ENCODE data around the gene WDFY1. TPM values are rescaled to one million over a fixed set of nuclear protein-coding genes. Genes with fewer than 3 reads are reported as not detected.
A peak's percentile ranks its signal among the peaks of the same experiment; 100 is the strongest.
"Not testable (repeated sequence)": the region's sequence is repeated elsewhere in the genome, so short reads cannot be mapped to it uniquely, and the experiment has no call there.

Gene WDFY1
- total RNA-seq, 6 donors from 2014 or later, result 32.6 to 90.1 (median 41.2) TPM

DNA sequence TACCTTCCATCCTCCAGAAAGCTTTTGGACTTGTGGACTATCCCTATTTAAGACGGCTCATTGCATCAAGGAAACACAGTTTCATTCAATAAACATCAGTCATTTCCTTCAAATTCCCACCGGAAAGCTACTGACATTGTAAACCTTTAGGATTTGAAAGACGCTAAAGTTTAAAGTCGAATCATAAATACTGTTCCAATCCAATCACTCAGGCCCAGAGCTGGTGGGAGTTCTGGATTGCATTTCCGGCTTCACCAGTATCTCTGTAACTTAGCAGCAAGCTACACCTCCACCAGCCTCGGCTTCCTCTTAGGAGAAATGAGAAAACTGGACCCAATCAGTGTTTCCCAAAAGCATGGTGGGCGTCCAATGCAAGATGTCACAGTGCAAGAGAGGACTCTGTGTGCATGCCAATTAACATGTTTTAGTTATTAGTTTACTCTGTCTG lies 1.6 kb downstream of the WDFY1 start:
- DNase-seq, result no peak

GRCh38 chr2:223943135-223943534 lies 2.0 kb downstream of the WDFY1 start:
- 92 to 95% methylated on average over 1 of the region's 1 CpG for WGBS, 2 donors
- no peak for DNase-seq
- Histone ChIP-seq H3K9me3 (no peaks in the 10 kb centered on the region), H3K36me3 (no peaks in the 10 kb centered on the region), H3K27ac (peak overlapping the region in 2 of 4 donors; percentile 96 to 97), H3K27me3 (no peaks in the 10 kb centered on the region), H3K4me1 (peaks cover 22 to 63% (median 47%) of the 10 kb centered on the region in 4 donors), H3K4me3 (peak overlapping the region in 3 of 4 donors; percentile 88 to 98 (median 96))
- TF ChIP-seq EP300 (IDR thresholded peaks at IDR 0.05) (no peak), CTCF (IDR thresholded peaks at IDR 0.05) (no peak), POLR2A (IDR thresholded peaks at IDR 0.05) (no peak), POLR2AphosphoS5 (IDR thresholded peaks at IDR 0.05) (no peak)
- no peak for ATAC-seq (ENCODE audit: low FRiP score in 2 of 2)

More for the DNA sequence above, 1.6 kb downstream of the WDFY1 start:
- H3K36me3 ChIP-seq, result no peaks in the 10 kb centered on the region
- no peaks in the 10 kb centered on the region for H3K9me3 ChIP-seq
- H3K4me1 ChIP-seq, result peaks cover 22 to 58% (median 43%) of the 10 kb centered on the region in 4 donors
- peak overlapping the region; percentile 94 to 97 (median 96) for H3K27ac ChIP-seq
- H3K27me3 ChIP-seq, result no peaks in the 10 kb centered on the region
- ATAC-seq (ENCODE audit: low FRiP score in 2 of 2), result peak in 1 of 2 donors; percentile 25
- TF ChIP-seq EP300 (IDR thresholded peaks at IDR 0.05) (no peak), CTCF (IDR thresholded peaks at IDR 0.05) (no peak), POLR2A (IDR thresholded peaks at IDR 0.05) (no peak), POLR2AphosphoS5 (IDR thresholded peaks at IDR 0.05) (no peak)
- peak overlapping the region; percentile 88 to 98 (median 96) for H3K4me3 ChIP-seq
- WGBS, 2 donors, result 22 to 29% methylated on average over 7 of the region's 7 CpGs

DNA sequence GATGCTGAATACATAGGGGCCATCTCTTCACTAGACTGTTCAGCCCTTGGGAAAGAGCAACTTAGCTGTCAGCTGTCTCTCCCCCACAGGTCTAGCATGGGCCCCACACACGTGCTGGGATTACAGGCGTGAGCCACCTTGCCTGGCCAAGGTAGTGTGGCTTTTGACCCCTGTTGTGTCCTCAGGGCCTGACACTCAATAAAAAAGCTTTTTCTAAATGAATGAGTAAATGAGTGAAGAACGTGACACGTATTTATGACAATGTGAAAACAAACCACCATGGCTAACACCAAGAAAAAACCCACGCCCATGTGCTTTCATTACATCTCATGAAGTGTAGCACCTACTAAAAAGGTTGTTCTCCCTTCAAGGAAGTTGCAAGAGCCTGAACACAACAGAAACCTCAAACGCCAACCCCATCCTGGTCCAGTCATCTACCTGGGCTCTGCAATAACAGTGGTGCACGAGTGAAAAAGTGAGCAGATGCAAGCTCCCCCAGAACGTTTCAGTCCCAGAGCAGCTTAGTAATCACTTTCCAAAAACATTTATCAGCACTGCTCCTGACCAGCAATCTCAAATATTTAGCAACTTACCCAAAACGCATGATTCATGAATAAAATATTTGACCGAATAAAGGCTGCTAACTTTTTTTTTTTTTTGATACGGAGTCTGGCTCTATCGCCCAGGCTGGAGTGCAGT lies 3.4 kb downstream of the WDFY1 start:
- Histone ChIP-seq H3K27me3 (no peaks in the 10 kb centered on the region), H3K36me3 (no peaks in the 10 kb centered on the region), H3K4me3 (no peak overlapping the region), H3K4me1 (peaks cover 34 to 76% (median 59%) of the 10 kb centered on the region in 4 donors), H3K9me3 (no peaks in the 10 kb centered on the region), H3K27ac (peak overlapping the region in 1 of 4 donors; percentile 30)
- TF ChIP-seq POLR2A (IDR thresholded peaks at IDR 0.05) (no peak), EP300 (IDR thresholded peaks at IDR 0.05) (no peak), POLR2AphosphoS5 (IDR thresholded peaks at IDR 0.05) (no peak), CTCF (IDR thresholded peaks at IDR 0.05) (no peak)
- WGBS, 2 donors, result 66% methylated on average over 12 of the region's 12 CpGs
- DNase-seq (no peak), ATAC-seq (ENCODE audit: low FRiP score in 2 of 2) (peak in 1 of 2 donors; percentile 11)

DNA sequence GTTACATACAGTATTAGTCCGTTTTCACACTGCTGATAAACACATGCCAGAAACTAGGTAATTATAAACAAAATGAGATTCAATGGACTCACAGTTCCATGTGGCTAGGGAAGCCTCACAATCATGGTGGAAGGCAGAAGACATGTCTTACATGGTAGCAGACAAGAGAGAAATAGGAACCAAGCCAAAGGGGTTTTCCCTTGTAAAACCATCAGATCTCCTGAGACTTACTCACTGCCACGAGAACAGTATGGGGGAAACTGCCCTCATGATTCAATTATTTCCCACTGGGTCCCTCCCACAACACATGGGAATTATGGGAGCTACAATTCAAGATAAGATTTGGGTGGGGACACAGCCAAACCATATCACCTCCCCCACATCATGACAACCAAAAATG lies 5.7 kb downstream of the WDFY1 start:
- H3K36me3 ChIP-seq; H3K4me3 ChIP-seq; H3K9me3 ChIP-seq; H3K27ac ChIP-seq; DNase-seq; ATAC-seq (ENCODE audit: low FRiP score in 2 of 2); H3K27me3 ChIP-seq: not testable (repeated sequence)
- H3K4me1 ChIP-seq, result peaks cover 36 to 88% (median 63%) of the 10 kb centered on the region in 4 donors
- WGBS, 2 donors, result 49 to 56% methylated on average over 2 of the region's 2 CpGs

DNA sequence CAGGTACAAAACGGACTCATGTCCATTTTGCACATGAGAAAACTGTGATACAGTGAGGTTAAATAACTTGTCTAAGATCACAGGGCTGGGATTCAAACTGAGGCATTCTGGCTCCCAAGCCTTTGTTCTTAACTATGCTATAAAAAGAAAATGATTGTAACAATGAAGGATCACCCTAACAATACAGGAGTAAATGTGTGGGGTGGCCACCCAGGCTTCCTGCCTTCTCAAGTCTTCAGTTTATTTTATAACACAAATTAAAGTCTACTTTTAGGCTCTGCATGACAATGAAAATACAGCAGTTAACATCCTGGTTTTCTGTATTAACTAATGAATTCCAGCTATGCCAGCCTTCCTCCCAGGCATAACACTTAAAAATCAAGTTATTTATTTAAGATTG lies 7.6 kb downstream of the WDFY1 start:
- no peak for DNase-seq
- no peaks in the 10 kb centered on the region for H3K27me3 ChIP-seq
- TF ChIP-seq EP300 (IDR thresholded peaks at IDR 0.05) (no peak), POLR2A (IDR thresholded peaks at IDR 0.05) (no peak), CTCF (IDR thresholded peaks at IDR 0.05) (no peak), POLR2AphosphoS5 (IDR thresholded peaks at IDR 0.05) (no peak)
- no peaks in the 10 kb centered on the region for H3K36me3 ChIP-seq
- H3K4me1 ChIP-seq, result peaks cover 23 to 83% (median 63%) of the 10 kb centered on the region in 4 donors
- no peak overlapping the region for H3K27ac ChIP-seq
- no peaks in the 10 kb centered on the region for H3K9me3 ChIP-seq
- no peak overlapping the region for H3K4me3 ChIP-seq
- 0% methylated on average over 1 of the region's 1 CpG for WGBS, 2 donors
- ATAC-seq (ENCODE audit: low FRiP score in 2 of 2), result no peak
